GM21423 (cell line): Measurements from ENCODE around the gene SPRR2G.
"Not testable (repeated sequence)": the region's sequence is repeated elsewhere in the genome, so short reads cannot be mapped to it uniquely, and the experiment has no call there.

Experiments
- ATAC-seq: cut with Tn5 transposase; IDR thresholded peaks from one replicate; pipeline ENCODE4 v1.9.1; 2021; ENCODE audit warnings: mild to moderate bottlenecking, moderate library complexity; ENCODE audit not compliant: unreplicated experiment

The SPRR2G gene

DNA sequence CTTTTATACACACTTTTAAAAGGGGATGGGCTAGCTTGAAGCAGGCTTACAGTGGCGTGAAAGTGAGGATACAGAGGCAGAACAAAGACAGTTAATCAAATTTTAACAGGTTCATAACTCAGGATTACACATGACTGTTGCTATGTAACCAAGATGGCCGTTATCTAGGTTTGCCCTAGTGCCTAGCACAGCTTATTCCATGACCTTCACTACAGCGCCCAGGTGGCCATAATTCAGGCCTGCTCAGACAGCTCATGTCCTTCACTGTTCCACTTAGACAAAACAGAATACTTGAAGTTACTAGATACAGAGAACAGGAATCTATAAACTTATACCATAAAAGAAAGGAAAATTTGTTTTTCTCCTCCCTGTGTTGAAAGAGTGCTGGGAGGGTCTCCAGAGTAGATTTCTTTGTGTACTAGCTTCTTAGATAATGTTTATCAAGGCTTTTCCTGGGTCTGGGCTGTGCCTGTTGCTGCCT, 31.2 kb downstream of the SPRR2G start:
- ATAC-seq, result no peak

GRCh38 chr1:153115264-153115663, 35.4 kb downstream of the SPRR2G start:
- not testable (repeated sequence) for ATAC-seq

DNA sequence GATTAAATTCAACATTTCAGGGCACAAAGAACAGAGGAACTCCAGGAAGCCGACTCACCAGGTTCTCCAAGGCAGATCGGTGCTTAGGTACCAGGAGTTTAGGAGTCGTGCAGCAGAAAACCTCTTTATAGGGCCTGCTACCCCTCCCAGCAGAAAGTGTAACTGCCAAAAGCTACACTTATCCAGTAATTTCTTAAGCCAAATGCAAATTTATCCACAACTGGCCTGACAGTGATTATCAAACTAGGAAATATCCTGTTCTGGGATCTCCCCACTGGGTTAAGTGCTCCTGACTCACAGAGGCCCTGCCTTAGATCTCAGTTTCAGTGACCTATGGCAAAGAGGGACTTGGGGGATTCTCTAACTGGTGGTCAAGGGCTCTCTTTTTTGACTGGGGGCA, 37.3 kb downstream of the SPRR2G start, which contains the start of gene SPRR2F:
TSS of gene SPRR2F (minus strand) at position 101 of the 400 bp plus-strand sequence. CDS start 783 bp downstream, outside the sequence.
- ATAC-seq, result no peak

GRCh38 chr1:153112454-153112853, 38.2 kb downstream of the SPRR2G start:
- not testable (repeated sequence) for ATAC-seq

DNA sequence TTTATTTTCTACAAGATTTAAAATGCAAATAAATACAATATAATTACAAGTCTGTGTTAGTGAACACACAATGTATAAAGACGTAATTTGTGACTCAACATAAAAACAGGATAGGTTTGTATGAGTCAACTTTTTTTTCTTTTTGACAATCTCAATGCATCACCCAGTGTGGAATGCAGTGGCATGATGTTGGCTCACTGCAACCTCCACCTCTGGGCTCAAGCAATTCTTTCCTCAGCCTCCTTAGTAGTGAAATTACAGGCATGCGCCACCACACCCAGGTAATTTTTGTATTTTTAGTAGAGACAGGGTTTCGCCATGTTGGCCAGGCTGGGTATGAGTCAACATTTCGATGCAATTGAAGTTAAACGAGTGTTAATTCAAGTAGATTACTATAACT, 50.4 kb downstream of the SPRR2G start:
- ATAC-seq, result no peak
